ENCODE data around the gene NBPF14. TPM values are rescaled to one million over a fixed set of nuclear protein-coding genes. Genes with fewer than 3 reads are reported as not detected.
"Not testable (repeated sequence)": the region's sequence is repeated elsewhere in the genome, so short reads cannot be mapped to it uniquely, and the experiment has no call there.

The NBPF14 gene
- total and polyA plus RNA-seq, 10 donors, result 17.1 to 81.0 (median 36.6) TPM

GRCh38 chr1:148483029-148483428 is 112.8 kb downstream of the NBPF14 start, which contains the start of gene PPIAL4G:
TSS of gene PPIAL4G (minus strand) at chr1:148483302. CDS start at chr1:148483252, 50 bp downstream.
- DNase-seq; H3K27ac ChIP-seq; H3K36me3 ChIP-seq; H3K4me1 ChIP-seq; H3K27me3 ChIP-seq (replicated peaks in 1 of 7); H3K9me3 ChIP-seq; intact Hi-C loops (cut with DNase I; ENCODE audit: low total_unique reads); H3K4me3 ChIP-seq: not testable (repeated sequence)
- WGBS, 5 donors, result 79 to 98% (median 92%) methylated on average over 11 to 12 of the region's 12 CpGs

Small RNA genes within 50 kb of the gene (small RNA-seq; reads per million reads assigned to genes)
- 0.17 to 0.76 (median 0.40) reads per million in 4 donors for gene RF00003

Other genes with a start within 250 kb of the NBPF14 start
- gene PPIAL4G, start 112.7 kb downstream of the NBPF14 start, total RNA-seq, result 1 to 10 TPM in 1 of 7 donors, under 1 TPM in 6; 0.39 to 1.1 (median 0.79) TPM
- gene PPIAL4G, start 112.7 kb downstream of the NBPF14 start, polyA plus RNA-seq, result under 1 TPM; 0.02 to 0.06 (median 0.02) TPM
- gene NUDT4B, start 152.8 kb upstream of the NBPF14 start, total RNA-seq, result 10 to 100 TPM in 3 of 7 donors, 1 to 10 TPM in 2, under 1 TPM in 1, not detected in 1; 0.67 to 27.4 (median 9.2) TPM
- 1 to 10 TPM in 1 of 3 donors, under 1 TPM in 2; 0.35 to 1.3 (median 0.47) TPM for gene NUDT4B, start 152.8 kb upstream of the NBPF14 start, polyA plus RNA-seq
- 10 to 100 TPM; 37.2 to 91.3 (median 49.2) TPM for gene PDE4DIP, start 248.4 kb upstream of the NBPF14 start, total RNA-seq
- 10 to 100 TPM; 10.1 to 18.1 (median 10.3) TPM for gene PDE4DIP, start 248.4 kb upstream of the NBPF14 start, polyA plus RNA-seq

All from spleen (tissue), 11 donors.